Smooth muscle cell (in vitro differentiated cells): Measurements from ENCODE around the gene TCEAL8. TPM values are rescaled to one million over a fixed set of nuclear protein-coding genes. Genes with fewer than 3 reads are reported as not detected.
A peak's percentile ranks its signal among the peaks of the same experiment; 100 is the strongest.
"Not testable (repeated sequence)": the region's sequence is repeated elsewhere in the genome, so short reads cannot be mapped to it uniquely, and the experiment has no call there.

ENCODE experiments used
- DNase-seq: peaks from one replicate; lab custom pipeline; 2025; ENCODE audit not compliant: unreplicated experiment; lab: John Stamatoyannopoulos, UW
- H2AFZ ChIP-seq: fragments of 200-600 bp; sonication (generic); 2 replicates; pipeline ENCODE4 v1.6.0; 2016; ENCODE audit warnings: antibody characterized with exemption, low read depth, mild to moderate bottlenecking
- H3F3A ChIP-seq: fragments of 200-600 bp; sonication (generic); 2 replicates; pipeline ENCODE4 v1.6.0; 2017; ENCODE audit warnings: antibody characterized with exemption, low read depth
- H3K27ac ChIP-seq: fragments of 200-600 bp; sonication (generic); 2 replicates; pipeline ENCODE4 v1.5.1; 2016; ENCODE audit warnings: low read depth, mild to moderate bottlenecking
- H3K27me3 ChIP-seq: fragments of 200-600 bp; sonication (generic); 2 replicates; pipeline ENCODE4 v1.6.1; 2016; ENCODE audit warnings: low read depth, mild to moderate bottlenecking
- H3K36me3 ChIP-seq: fragments of 200-600 bp; sonication (generic); 2 replicates; pipeline ENCODE4 v1.5.1; 2016; ENCODE audit warnings: low read depth
- H3K4me1 ChIP-seq: fragments of 200-600 bp; sonication (generic); 2 replicates; pipeline ENCODE4 v1.5.1; 2016; ENCODE audit warnings: low read depth
- H3K4me2 ChIP-seq: fragments of 200-600 bp; sonication (generic); 2 replicates; pipeline ENCODE4 v1.6.0; 2016; ENCODE audit warnings: mild to moderate bottlenecking
- H3K4me3 ChIP-seq: fragments of 200-600 bp; sonication (generic); 2 replicates; pipeline ENCODE4 v1.5.1; 2016; ENCODE audit warnings: mild to moderate bottlenecking
- H3K79me2 ChIP-seq: fragments of 200-600 bp; sonication (generic); 2 replicates; pipeline ENCODE4 v1.6.0; 2016; ENCODE audit warnings: low read depth, mild to moderate bottlenecking
- H3K9ac ChIP-seq: fragments of 200-600 bp; sonication (generic); 2 replicates; pipeline ENCODE4 v1.6.0; 2016; ENCODE audit warnings: low read depth
- H3K9me3 ChIP-seq: fragments of 200-600 bp; sonication (generic); replicated peaks from 2 replicates; pipeline ENCODE4 v1.5.1; 2016; ENCODE audit warnings: low read depth
- H4K20me1 ChIP-seq: fragments of 200-600 bp; sonication (generic); 2 replicates; pipeline ENCODE4 v1.6.0; 2016; ENCODE audit warnings: low read depth
- CTCF ChIP-seq: fragments of 200-600 bp; sonication (generic); IDR thresholded peaks from 2 replicates; pipeline ENCODE4 v1.5.1; 2017; ENCODE audit warnings: borderline replicate concordance, mild to moderate bottlenecking, antibody characterized with exemption; ENCODE audit not compliant: insufficient read depth, poor library complexity, severe bottlenecking
- WGBS: methylation state at CpG from one replicate; pipeline ENCODE4 v1.1.7; 2016; ENCODE audit warnings: low lambda C conversion rate; 5-methylcytosine and 5-hydroxymethylcytosine counted together
- polyA plus RNA-seq: library from polyadenylated mRNA; unstranded; fragments of >200 nt; fragmentation: Nextera tagmentation; extraction: Ambion mirVana; gene quantifications from 2 replicates; pipeline ENCODE4 v1.2.1, GENCODE V29; 2016
- total RNA-seq: library from RNA; depleted of rRNA; stranded (reverse); fragments of >200 nt; gene quantifications from 2 replicates; pipeline ENCODE4 v1.2.3, GENCODE V29; 2014

TCEAL8 gene
- total and polyA plus RNA-seq, 2 experiments from 2014 or later: 140 to 187 TPM

GRCh38 chrX:103249805-103250204 is 5.2 kb downstream of the TCEAL8 start:
- no peak overlapping the region for H3K9ac ChIP-seq
- no peak for DNase-seq
- no peak overlapping the region for H3K4me2 ChIP-seq
- 63% methylated on average over 1 of the region's 1 CpG for WGBS
- H3F3A ChIP-seq: no peaks in the 10 kb centered on the region
- no peak overlapping the region for H3K4me3 ChIP-seq
- no peaks in the 10 kb centered on the region for H3K4me1 ChIP-seq
- H3K27ac ChIP-seq: no peak overlapping the region
- H3K9me3 ChIP-seq: no peaks in the 10 kb centered on the region
- no peaks in the 10 kb centered on the region for H3K79me2 ChIP-seq
- no peaks in the 10 kb centered on the region for H3K27me3 ChIP-seq
- no peak overlapping the region for H2AFZ ChIP-seq
- TF ChIP-seq CTCF: no peak
- no peaks in the 10 kb centered on the region for H3K36me3 ChIP-seq
- H4K20me1 ChIP-seq: no peaks in the 10 kb centered on the region

GRCh38 chrX:103248553-103248952 is 6.4 kb downstream of the TCEAL8 start:
- no peaks in the 10 kb centered on the region for H3K27me3 ChIP-seq
- no peaks in the 10 kb centered on the region for H3F3A ChIP-seq
- no peak overlapping the region for H3K4me3 ChIP-seq
- no peaks in the 10 kb centered on the region for H3K4me1 ChIP-seq
- no peak for DNase-seq
- no peaks in the 10 kb centered on the region for H3K9me3 ChIP-seq
- H3K4me2 ChIP-seq: no peak overlapping the region
- no peaks in the 10 kb centered on the region for H3K79me2 ChIP-seq
- H3K9ac ChIP-seq: no peak overlapping the region
- peak overlapping the region; percentile 8 for H2AFZ ChIP-seq
- no peak overlapping the region for H3K27ac ChIP-seq
- peak; percentile 37 for TF ChIP-seq CTCF
- no peaks in the 10 kb centered on the region for H3K36me3 ChIP-seq
- H4K20me1 ChIP-seq: no peaks in the 10 kb centered on the region

GRCh38 chrX:103240155-103240554 is 14.8 kb downstream of the TCEAL8 start:
- TF ChIP-seq CTCF: no peak
- no peaks in the 10 kb centered on the region for H3K79me2 ChIP-seq
- no peak overlapping the region for H3K9ac ChIP-seq
- no peaks in the 10 kb centered on the region for H3K9me3 ChIP-seq
- H2AFZ ChIP-seq: no peak overlapping the region
- H4K20me1 ChIP-seq: no peaks in the 10 kb centered on the region
- H3K36me3 ChIP-seq: no peaks in the 10 kb centered on the region
- no peaks in the 10 kb centered on the region for H3F3A ChIP-seq
- H3K4me3 ChIP-seq: no peak overlapping the region
- no peak overlapping the region for H3K27ac ChIP-seq
- no peak for DNase-seq
- no peak overlapping the region for H3K4me2 ChIP-seq
- H3K27me3 ChIP-seq: no peaks in the 10 kb centered on the region
- H3K4me1 ChIP-seq: no peaks in the 10 kb centered on the region

GRCh38 chrX:103236296-103236695 is 18.7 kb downstream of the TCEAL8 start:
- H4K20me1 ChIP-seq: no peaks in the 10 kb centered on the region
- no peak overlapping the region for H3K4me2 ChIP-seq
- H3K9me3 ChIP-seq: no peaks in the 10 kb centered on the region
- no peak overlapping the region for H3K9ac ChIP-seq
- H3K27me3 ChIP-seq: no peaks in the 10 kb centered on the region
- H3K4me1 ChIP-seq: no peaks in the 10 kb centered on the region
- no peaks in the 10 kb centered on the region for H3F3A ChIP-seq
- no peak overlapping the region for H2AFZ ChIP-seq
- TF ChIP-seq CTCF: no peak
- no peak for DNase-seq
- 77% methylated on average over 1 of the region's 1 CpG for WGBS
- H3K27ac ChIP-seq: no peak overlapping the region
- H3K79me2 ChIP-seq: no peaks in the 10 kb centered on the region
- H3K36me3 ChIP-seq: no peaks in the 10 kb centered on the region
- H3K4me3 ChIP-seq: no peak overlapping the region

- H4K20me1 ChIP-seq, H3F3A ChIP-seq, H3K9me3 ChIP-seq, H3K4me1 ChIP-seq, H3K27ac ChIP-seq, H2AFZ ChIP-seq, H3K36me3 ChIP-seq, DNase-seq, H3K4me3 ChIP-seq, H3K9ac ChIP-seq, H3K4me2 ChIP-seq, H3K79me2 ChIP-seq, H3K27me3 ChIP-seq: not testable (repeated sequence)
- WGBS: 24% methylated on average over 2 of the region's 2 CpGs
These were observed 19.3 kb downstream of the TCEAL8 start for GRCh38 chrX:103235608-103236007.
